A549 (cell line): ENCODE results near the gene PRRG2. TPM values are rescaled to one million over a fixed set of nuclear protein-coding genes. Genes with fewer than 3 reads are reported as not detected.

Source experiments
- BHLHE40 ChIP-seq: IDR thresholded peaks from 2 replicates; pipeline ENCODE4 v1.6.1; 2012; ENCODE audit warnings: low read depth, low read length, inconsistent platforms
- CHD2 ChIP-seq: fragments of 150-350 bp; IDR thresholded peaks from 2 replicates; pipeline ENCODE4 v1.6.1; 2014; ENCODE audit warnings: low read length; ENCODE audit not compliant: partially characterized antibody
- EHMT2 ChIP-seq: fragments of 200-600 bp; sonication (generic); IDR thresholded peaks from 2 replicates; pipeline ENCODE4 v1.6.1; 2016; ENCODE audit warnings: antibody characterized with exemption, low read depth, mild to moderate bottlenecking, moderate library complexity
- EP300 ChIP-seq, 2 experiments: fragments of >200 bp; sonication (Bioruptor Twin); formaldehyde crosslinking; IDR thresholded peaks; 2 replicates in 1 of 2; 3 replicates in 1 of 2; pipeline ENCODE4 v1.6.1; 2016 to 2017
- FOSL2 ChIP-seq, 2 experiments: fragments of 450-650 bp in 1 of 2; fragments of >200 bp in 1 of 2; sonication (Bioruptor Twin) in 1 of 2; formaldehyde crosslinking; IDR thresholded peaks; 2 replicates each; pipeline versions ENCODE4 v1.5.0 to v1.6.1; 2016 to 2020; ENCODE audit warnings: mild to moderate bottlenecking in 1 of 2, moderate library complexity in 1 of 2
- FOXS1 ChIP-seq: fragments of 250-450 bp; sonication (Bioruptor Pico); IDR thresholded peaks from 2 replicates; pipeline ENCODE4 v1.5.0; 2020; ENCODE audit warnings: mild to moderate bottlenecking, moderate library complexity
- HOXA7 ChIP-seq: fragments of 250-450 bp; sonication (Bioruptor Pico); IDR thresholded peaks from 2 replicates; pipeline ENCODE4 v1.5.0; 2020; ENCODE audit warnings: mild to moderate bottlenecking, moderate library complexity
- HOXB13 ChIP-seq: fragments of 250-450 bp; sonication (Bioruptor Pico); IDR thresholded peaks from 2 replicates; pipeline ENCODE4 v1.5.0; 2020; ENCODE audit warnings: low read depth, mild to moderate bottlenecking, moderate library complexity
- JUN ChIP-seq, 2 experiments: fragments of >200 bp; sonication (Bioruptor Twin); formaldehyde crosslinking; IDR thresholded peaks; 2 replicates in 1 of 2; 3 replicates in 1 of 2; pipeline ENCODE4 v1.6.1; 2016 to 2017
- MAFK ChIP-seq: fragments of 450-650 bp; IDR thresholded peaks from 2 replicates; pipeline ENCODE4 v1.6.1; 2014; ENCODE audit not compliant: partially characterized antibody
- MYC ChIP-seq: IDR thresholded peaks from 2 replicates; pipeline ENCODE4 v1.6.1; 2012; ENCODE audit warnings: mild to moderate bottlenecking, inconsistent platforms, low read length, improper control_type of control experiment, borderline replicate concordance
- NFE2L2 ChIP-seq: fragments of 150-350 bp; conservative IDR thresholded peaks from 2 replicates; pipeline ENCODE4 v1.6.1; 2014; ENCODE audit warnings: low read length
- RAD21 ChIP-seq, 2 experiments: fragments of >200 bp in 1 of 2; sonication (Bioruptor Twin) in 1 of 2; formaldehyde crosslinking in 1 of 2; IDR thresholded peaks in 1 of 2; conservative IDR thresholded peaks in 1 of 2; 2 replicates in 1 of 2; 3 replicates in 1 of 2; pipeline ENCODE4 v1.6.1; 2012 to 2018; ENCODE audit warnings: inconsistent platforms in 1 of 2
- RARB ChIP-seq: fragments of 250-450 bp; sonication (Bioruptor Pico); IDR thresholded peaks from 2 replicates; pipeline ENCODE4 v1.8.0; 2021; ENCODE audit warnings: mild to moderate bottlenecking, moderate library complexity
- RCOR1 ChIP-seq: fragments of 150-350 bp; IDR thresholded peaks from 2 replicates; pipeline ENCODE4 v1.6.1; 2014; ENCODE audit warnings: antibody characterized with exemption, low read length, low read depth
- RNF2 ChIP-seq: fragments of 200-600 bp; sonication (generic); IDR thresholded peaks from 2 replicates; pipeline ENCODE4 v1.6.1; 2016; ENCODE audit warnings: low read depth, mild to moderate bottlenecking, antibody characterized with exemption, moderate library complexity, borderline replicate concordance
- ZSCAN20 ChIP-seq: fragments of 250-450 bp; sonication (Bioruptor Pico); IDR thresholded peaks from 2 replicates; pipeline ENCODE4 v1.8.0; 2022; ENCODE audit warnings: mild to moderate bottlenecking, moderate library complexity
- polyA plus RNA-seq, 4 experiments: library from polyadenylated mRNA; depleted of rRNA in 3 of 4; stranded (reverse); fragments of >200 nt; fragmentation: RNase III in 1 of 4; extraction: RNeasy Plus Mini Kit Qiagen cat#74134 plus additional on column Dnase treatment in 1 of 4; gene quantifications; 2 replicates in 3 of 4; 3 replicates in 1 of 4; pipeline ENCODE4 v1.2.3, GENCODE V29; 2011 to 2017
- TF ChIP-seq, protein P1 (sequence below): fragments of 250-450 bp; sonication (Bioruptor Pico); IDR thresholded peaks from 2 replicates; pipeline ENCODE4 v1.5.0; 2020; ENCODE audit warnings: low read depth, mild to moderate bottlenecking, moderate library complexity
- TF ChIP-seq, protein P2 (sequence below): fragments of 450-650 bp; IDR thresholded peaks from 2 replicates; pipeline ENCODE4 v1.6.1; 2014; ENCODE audit warnings: antibody characterized with exemption
- TF ChIP-seq, protein P3 (sequence below): fragments of >200 bp; sonication (Bioruptor Twin); formaldehyde crosslinking; IDR thresholded peaks from 3 replicates; pipeline ENCODE4 v1.5.1; 2016
- TF ChIP-seq, protein P4 (sequence below): fragments of >200 bp; sonication (Bioruptor Twin); formaldehyde crosslinking; IDR thresholded peaks from 3 replicates; pipeline ENCODE4 v1.6.1; 2016
- TF ChIP-seq, protein P5 (sequence below): IDR thresholded peaks from 2 replicates; pipeline ENCODE4 v1.6.1; 2012; ENCODE audit warnings: low read depth, borderline replicate concordance
- TF ChIP-seq, protein P6 (sequence below): IDR thresholded peaks from 2 replicates; pipeline ENCODE4 v1.6.1; 2012

The PRRG2 gene
- polyA plus RNA-seq, 2 of the 4 experiments (the other 2 are of a cell fraction): 0.53 to 1.0 TPM

DNA sequence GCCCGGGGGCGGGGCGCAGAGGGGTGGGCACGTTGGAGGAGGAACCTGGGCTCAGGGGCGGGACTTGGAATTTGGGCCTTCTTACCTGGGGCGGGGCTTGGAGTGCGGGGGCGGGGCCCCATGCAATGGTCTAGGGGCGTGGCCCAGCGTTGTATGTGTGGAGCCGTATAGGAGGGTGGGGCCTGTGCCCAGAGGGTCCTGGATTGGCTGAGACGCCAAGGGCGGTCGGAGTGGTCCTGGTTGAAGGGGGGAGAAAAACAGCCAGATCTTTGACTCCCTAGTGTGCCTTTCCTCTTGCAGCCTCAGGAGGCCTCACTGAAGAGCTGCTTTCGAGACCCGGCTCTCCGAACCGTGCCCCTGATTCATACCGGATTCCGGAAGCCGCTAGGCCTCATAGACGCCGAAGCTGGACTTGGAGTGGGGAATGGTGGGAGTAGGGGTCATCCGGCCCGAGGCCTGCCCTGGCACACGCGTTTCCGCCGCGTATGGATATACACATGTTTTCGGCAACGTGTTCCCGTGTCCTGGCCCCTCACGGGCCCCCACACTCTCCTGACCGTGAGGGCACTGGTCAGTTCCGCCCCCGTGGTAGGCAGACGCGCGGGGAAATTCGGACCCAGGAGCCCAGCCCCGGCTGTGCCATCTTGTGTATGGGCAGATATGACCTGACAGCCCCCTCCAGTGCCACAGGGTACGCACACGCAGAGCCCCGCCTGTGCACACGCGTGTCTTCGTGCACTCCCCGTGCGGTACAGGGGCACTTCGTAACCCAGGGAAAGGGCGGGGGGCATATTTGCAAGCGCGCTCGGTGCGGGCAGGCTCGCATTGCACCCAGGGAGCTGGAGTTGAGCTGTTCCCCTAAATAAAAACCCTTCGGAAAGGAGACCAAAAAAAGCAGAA is 9.2 kb downstream of the PRRG2 start (continued):
- TF ChIP-seq FOXS1 (no peak), EHMT2 (no peak), EP300 (IDR thresholded peaks at IDR 0.05) (no peak), JUN (IDR thresholded peaks at IDR 0.05) (no peak), FOSL2 (IDR thresholded peaks at IDR 0.05) (no peak), FOSL2 (CRISPR knock-in tag; IDR thresholded peaks at IDR 0.05) (no peak; the same call in 1 of the 2 replicates), HOXA7 (CRISPR knock-in tag) (no peak), RARB (no peak), ZSCAN20 (CRISPR knock-in tag) (no peak), NFE2L2 (no peak), HOXB13 (CRISPR knock-in tag) (no peak; the same call in 1 of the 2 replicates), RNF2 (no peak), BHLHE40 (no peak), CHD2 (no peak), RAD21 (conservative IDR thresholded peaks at IDR 0.05 in 1 of 2, IDR thresholded peaks at IDR 0.05 in 1 of 2) (no peak), MYC (peak; percentile 49; the same call in 1 of the 2 replicates), RCOR1 (no peak), MAFK (no peak)
- TF ChIP-seq, protein P1, sequence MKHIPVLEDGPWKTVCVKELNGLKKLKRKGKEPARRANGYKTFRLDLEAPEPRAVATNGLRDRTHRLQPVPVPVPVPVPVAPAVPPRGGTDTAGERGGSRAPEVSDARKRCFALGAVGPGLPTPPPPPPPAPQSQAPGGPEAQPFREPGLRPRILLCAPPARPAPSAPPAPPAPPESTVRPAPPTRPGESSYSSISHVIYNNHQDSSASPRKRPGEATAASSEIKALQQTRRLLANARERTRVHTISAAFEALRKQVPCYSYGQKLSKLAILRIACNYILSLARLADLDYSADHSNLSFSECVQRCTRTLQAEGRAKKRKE (CRISPR knock-in tag): 0 out of 2 replicates have a peak, but pooled peaks have one; percentile 8
- TF ChIP-seq, protein P2, sequence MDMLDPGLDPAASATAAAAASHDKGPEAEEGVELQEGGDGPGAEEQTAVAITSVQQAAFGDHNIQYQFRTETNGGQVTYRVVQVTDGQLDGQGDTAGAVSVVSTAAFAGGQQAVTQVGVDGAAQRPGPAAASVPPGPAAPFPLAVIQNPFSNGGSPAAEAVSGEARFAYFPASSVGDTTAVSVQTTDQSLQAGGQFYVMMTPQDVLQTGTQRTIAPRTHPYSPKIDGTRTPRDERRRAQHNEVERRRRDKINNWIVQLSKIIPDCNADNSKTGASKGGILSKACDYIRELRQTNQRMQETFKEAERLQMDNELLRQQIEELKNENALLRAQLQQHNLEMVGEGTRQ: no peak
- TF ChIP-seq, protein P3, sequence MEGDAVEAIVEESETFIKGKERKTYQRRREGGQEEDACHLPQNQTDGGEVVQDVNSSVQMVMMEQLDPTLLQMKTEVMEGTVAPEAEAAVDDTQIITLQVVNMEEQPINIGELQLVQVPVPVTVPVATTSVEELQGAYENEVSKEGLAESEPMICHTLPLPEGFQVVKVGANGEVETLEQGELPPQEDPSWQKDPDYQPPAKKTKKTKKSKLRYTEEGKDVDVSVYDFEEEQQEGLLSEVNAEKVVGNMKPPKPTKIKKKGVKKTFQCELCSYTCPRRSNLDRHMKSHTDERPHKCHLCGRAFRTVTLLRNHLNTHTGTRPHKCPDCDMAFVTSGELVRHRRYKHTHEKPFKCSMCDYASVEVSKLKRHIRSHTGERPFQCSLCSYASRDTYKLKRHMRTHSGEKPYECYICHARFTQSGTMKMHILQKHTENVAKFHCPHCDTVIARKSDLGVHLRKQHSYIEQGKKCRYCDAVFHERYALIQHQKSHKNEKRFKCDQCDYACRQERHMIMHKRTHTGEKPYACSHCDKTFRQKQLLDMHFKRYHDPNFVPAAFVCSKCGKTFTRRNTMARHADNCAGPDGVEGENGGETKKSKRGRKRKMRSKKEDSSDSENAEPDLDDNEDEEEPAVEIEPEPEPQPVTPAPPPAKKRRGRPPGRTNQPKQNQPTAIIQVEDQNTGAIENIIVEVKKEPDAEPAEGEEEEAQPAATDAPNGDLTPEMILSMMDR: no peak; the same call in 2 of the 3 replicates
- TF ChIP-seq, protein P4, sequence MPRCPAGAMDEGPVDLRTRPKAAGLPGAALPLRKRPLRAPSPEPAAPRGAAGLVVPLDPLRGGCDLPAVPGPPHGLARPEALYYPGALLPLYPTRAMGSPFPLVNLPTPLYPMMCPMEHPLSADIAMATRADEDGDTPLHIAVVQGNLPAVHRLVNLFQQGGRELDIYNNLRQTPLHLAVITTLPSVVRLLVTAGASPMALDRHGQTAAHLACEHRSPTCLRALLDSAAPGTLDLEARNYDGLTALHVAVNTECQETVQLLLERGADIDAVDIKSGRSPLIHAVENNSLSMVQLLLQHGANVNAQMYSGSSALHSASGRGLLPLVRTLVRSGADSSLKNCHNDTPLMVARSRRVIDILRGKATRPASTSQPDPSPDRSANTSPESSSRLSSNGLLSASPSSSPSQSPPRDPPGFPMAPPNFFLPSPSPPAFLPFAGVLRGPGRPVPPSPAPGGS: peak; percentile 57; the same call in 1 of the 3 replicates
- TF ChIP-seq, protein P5, sequence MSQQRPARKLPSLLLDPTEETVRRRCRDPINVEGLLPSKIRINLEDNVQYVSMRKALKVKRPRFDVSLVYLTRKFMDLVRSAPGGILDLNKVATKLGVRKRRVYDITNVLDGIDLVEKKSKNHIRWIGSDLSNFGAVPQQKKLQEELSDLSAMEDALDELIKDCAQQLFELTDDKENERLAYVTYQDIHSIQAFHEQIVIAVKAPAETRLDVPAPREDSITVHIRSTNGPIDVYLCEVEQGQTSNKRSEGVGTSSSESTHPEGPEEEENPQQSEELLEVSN: 0 out of 2 replicates have a peak, but pooled peaks have one; percentile 25
- TF ChIP-seq, protein P6, sequence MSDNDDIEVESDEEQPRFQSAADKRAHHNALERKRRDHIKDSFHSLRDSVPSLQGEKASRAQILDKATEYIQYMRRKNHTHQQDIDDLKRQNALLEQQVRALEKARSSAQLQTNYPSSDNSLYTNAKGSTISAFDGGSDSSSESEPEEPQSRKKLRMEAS: peak; percentile 58
